Measurements from ENCODE around the gene ALKBH5. TPM values are rescaled to one million over a fixed set of nuclear protein-coding genes. Genes with fewer than 3 reads are reported as not detected.

The ALKBH5 gene
- total and polyA plus RNA-seq, 2 of the 8 experiments (the other 6 are each of a cell fraction or from before 2014, with no cell fraction given) = 63.7 to 86.4 TPM

- peaks cover 6 to 43% (median 19%) of the 10 kb centered on the region in 4 experiments; a peak in 6 of 8 replicates for H3K36me3 ChIP-seq (ENCODE audit: control insufficient read depth in 2 of 4, insufficient read depth in 4 of 4, low read length in 3 of 4)
- H3K27me3 ChIP-seq (replicated peaks in 1 of 4; ENCODE audit: control insufficient read depth in 3 of 4, extremely low read depth in 1 of 4, insufficient read depth in 3 of 4, low read length in 3 of 4) = no peaks in the 10 kb centered on the region
- CTCF ChIA-PET (ENCODE audit: partially characterized antibody) = interaction anchor here (0.8 to 2.9 kb wide), 10 partner anchors 9 to 114 kb away, joined by 3 to 19 read pairs (median 4); no protein-coding TSS in a partner anchor
- TF ChIP-seq BACH1 (IDR thresholded peaks at IDR 0.05; ENCODE audit: low read length) = no peak
- no peak for TF ChIP-seq TEAD4 (IDR thresholded peaks at IDR 0.05; ENCODE audit: low read depth, low read length)
- no peak for TF ChIP-seq RNF2 (IDR thresholded peaks at IDR 0.05; ENCODE audit: borderline replicate concordance, low read depth, low read length, missing control alignments, poor library complexity, severe bottlenecking)
- TF ChIP-seq TBP (IDR thresholded peaks at IDR 0.05; ENCODE audit: low read depth, low read length) = no peak
- no peak for TF ChIP-seq CTCF (IDR thresholded peaks at IDR 0.05; ENCODE audit: control extremely low read depth in 1 of 3, insufficient read depth in 1 of 3, low read depth in 1 of 3, low read length in 3 of 3)
- no peak for TF ChIP-seq ASH2L (IDR thresholded peaks at IDR 0.05; ENCODE audit: low read length)
- TF ChIP-seq CHD1 (IDR thresholded peaks at IDR 0.05; ENCODE audit: low read depth, low read length) = no peak
- TF ChIP-seq RAD21 (IDR thresholded peaks at IDR 0.05 in 1 of 2, conservative IDR thresholded peaks at IDR 0.05 in 1 of 2; ENCODE audit: low read depth in 2 of 2, low read length in 2 of 2) = no peak
- no peak for TF ChIP-seq SP1 (IDR thresholded peaks at IDR 0.05; ENCODE audit: low read depth, low read length)
- no peak for TF ChIP-seq SIX5 (IDR thresholded peaks at IDR 0.05; ENCODE audit: low read depth, low read length)
- no peak for TF ChIP-seq E2F6 (IDR thresholded peaks at IDR 0.05)
These were observed 23.3 kb downstream of the ALKBH5 start for GRCh38 chr17:18206962-18207361.

More at GRCh38 chr17:18206962-18207361, 23.3 kb downstream of the ALKBH5 start:
- no peak overlapping the region for H4K8ac ChIP-seq (ENCODE audit: extremely low read depth, insufficient read depth, low read length)
- no peaks in the 10 kb centered on the region for H3K23me2 ChIP-seq (ENCODE audit: low read depth, low read length)
- H3K4ac ChIP-seq (replicated peaks; ENCODE audit: insufficient read length, low read depth, low read length) = no peak overlapping the region
- no peak overlapping the region for H3K18ac ChIP-seq (ENCODE audit: extremely low read depth, low read length)
- peaks cover 0 to 8% (median 3%) of the 10 kb centered on the region in 4 experiments; a peak in 5 of 7 replicates for H3K4me1 ChIP-seq (replicated peaks in 1 of 4; ENCODE audit: control insufficient read depth in 3 of 4, insufficient read depth in 4 of 4, low read length in 3 of 4)
- no peak overlapping the region for H2BK120ac ChIP-seq (replicated peaks; ENCODE audit: low read depth, low read length)
- no peak overlapping the region for H2BK15ac ChIP-seq (ENCODE audit: low read length)
- no peak overlapping the region for H3K23ac ChIP-seq (ENCODE audit: insufficient read length)
- POLR2A ChIA-PET (ENCODE audit: partially characterized antibody) = interaction anchor here (0.7 kb wide), 1 partner anchor 17 kb away, joined by 3 read pairs; no protein-coding TSS in a partner anchor
- FAIRE-seq = no peak
- H2AK5ac ChIP-seq (ENCODE audit: low read depth, low read length) = no peak overlapping the region
- H3K4me3 ChIP-seq (ENCODE audit: extremely low read depth in 1 of 4, insufficient read depth in 2 of 4, low read depth in 3 of 4, low read length in 4 of 4) = no peak overlapping the region
- no peak overlapping the region for H3K4me2 ChIP-seq (ENCODE audit: insufficient read depth in 1 of 2, low read depth in 2 of 2, low read length in 2 of 2)
- H2BK12ac ChIP-seq (ENCODE audit: low read depth, low read length) = no peak overlapping the region
- no peaks in the 10 kb centered on the region for H3K9me3 ChIP-seq (ENCODE audit: insufficient read depth in 2 of 2, low read depth in 1 of 2, low read length in 1 of 2)
- H3K14ac ChIP-seq (ENCODE audit: insufficient read length) = no peak overlapping the region
- H4K20me1 ChIP-seq (replicated peaks in 1 of 2; ENCODE audit: control insufficient read depth in 1 of 2, insufficient read depth in 2 of 2, low read length in 2 of 2) = peaks cover 9 to 19% of the 10 kb centered on the region in 2 experiments
- no peak overlapping the region for H4K91ac ChIP-seq (replicated peaks; ENCODE audit: insufficient read length, low read length)
- H3K79me1 ChIP-seq (ENCODE audit: low read depth, low read length) = peaks cover 14% of the 10 kb centered on the region
- no peak overlapping the region for H3K56ac ChIP-seq (replicated peaks; ENCODE audit: insufficient read length, low read depth, low read length)
- no peak overlapping the region for H2BK5ac ChIP-seq (ENCODE audit: low read depth, low read length)
- H3K79me2 ChIP-seq (ENCODE audit: control insufficient read depth in 1 of 2, insufficient read depth in 2 of 2, low read length in 2 of 2) = peaks cover 0 to 24% of the 10 kb centered on the region in 2 experiments; a peak in 1 of 4 replicates
- no peak overlapping the region for H3K27ac ChIP-seq (ENCODE audit: low read depth, low read length)
- H2AFZ ChIP-seq (ENCODE audit: low read length) = no peak overlapping the region
- DNase-seq (ENCODE audit: low read depth in 1 of 2, low spot score in 2 of 2) = no peak
- no peak overlapping the region for H2BK20ac ChIP-seq (ENCODE audit: low read length)
- H3K9ac ChIP-seq (replicated peaks in 1 of 4; ENCODE audit: extremely low read depth in 1 of 4, low read depth in 3 of 4, low read length in 3 of 4) = no peak overlapping the region
- H4K5ac ChIP-seq (ENCODE audit: insufficient read length, low read depth, low read length) = no peak overlapping the region
